OCI-LY7 (cell line): Measurements from ENCODE around the gene LGALS1.

Experiments
- EZH2phosphoT487 ChIP-seq: fragments of 200-600 bp; sonication (generic); IDR thresholded peaks from 2 replicates; pipeline ENCODE4 v1.6.1; 2018; ENCODE audit warnings: low read depth, borderline replicate concordance, mild to moderate bottlenecking, mixed run types, antibody characterized with exemption, low read length, moderate library complexity, mixed read lengths
- TF ChIP-seq, protein P1 (sequence below): fragments of 200-600 bp; sonication (generic); conservative IDR thresholded peaks from 2 replicates; pipeline ENCODE4 v1.5.1; 2014; ENCODE audit warnings: mild to moderate bottlenecking, antibody characterized with exemption, low read length, moderate library complexity, mixed read lengths

DNA sequence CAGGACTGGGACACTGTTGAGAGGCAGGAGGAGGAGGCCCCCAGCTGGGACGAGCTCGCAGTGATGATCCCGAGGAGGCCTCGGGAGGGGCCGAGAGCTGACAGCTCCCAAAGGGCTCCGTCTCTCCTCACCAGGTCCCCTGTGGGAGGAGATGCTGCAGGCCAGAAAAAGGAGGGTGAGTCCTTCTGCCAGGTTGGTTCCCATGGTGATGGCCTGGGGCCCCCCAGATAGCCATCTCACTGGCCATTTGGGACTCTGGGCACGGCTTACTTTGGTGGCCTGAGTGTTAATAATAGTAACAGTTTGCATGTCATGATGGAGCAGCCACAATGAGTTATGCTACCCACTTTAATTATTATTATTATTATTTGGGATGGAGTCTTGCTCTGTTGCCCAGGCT is 40.3 kb downstream of the LGALS1 start:
- no peak for TF ChIP-seq EZH2phosphoT487
- TF ChIP-seq, protein P1, sequence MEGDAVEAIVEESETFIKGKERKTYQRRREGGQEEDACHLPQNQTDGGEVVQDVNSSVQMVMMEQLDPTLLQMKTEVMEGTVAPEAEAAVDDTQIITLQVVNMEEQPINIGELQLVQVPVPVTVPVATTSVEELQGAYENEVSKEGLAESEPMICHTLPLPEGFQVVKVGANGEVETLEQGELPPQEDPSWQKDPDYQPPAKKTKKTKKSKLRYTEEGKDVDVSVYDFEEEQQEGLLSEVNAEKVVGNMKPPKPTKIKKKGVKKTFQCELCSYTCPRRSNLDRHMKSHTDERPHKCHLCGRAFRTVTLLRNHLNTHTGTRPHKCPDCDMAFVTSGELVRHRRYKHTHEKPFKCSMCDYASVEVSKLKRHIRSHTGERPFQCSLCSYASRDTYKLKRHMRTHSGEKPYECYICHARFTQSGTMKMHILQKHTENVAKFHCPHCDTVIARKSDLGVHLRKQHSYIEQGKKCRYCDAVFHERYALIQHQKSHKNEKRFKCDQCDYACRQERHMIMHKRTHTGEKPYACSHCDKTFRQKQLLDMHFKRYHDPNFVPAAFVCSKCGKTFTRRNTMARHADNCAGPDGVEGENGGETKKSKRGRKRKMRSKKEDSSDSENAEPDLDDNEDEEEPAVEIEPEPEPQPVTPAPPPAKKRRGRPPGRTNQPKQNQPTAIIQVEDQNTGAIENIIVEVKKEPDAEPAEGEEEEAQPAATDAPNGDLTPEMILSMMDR: no peak
